Vagina (tissue), 2 donors: ENCODE data around the gene AGK. TPM values are rescaled to one million over a fixed set of nuclear protein-coding genes. Genes with fewer than 3 reads are reported as not detected.

Experiments used
- DNase-seq, 2 donors: peaks; one replicate each; pipeline ENCODE4 v3.0.0-alpha.2; 2017; ENCODE audit errors: extremely low spot score in 2 of 2
- H3K27ac ChIP-seq: fragments of 200-600 bp; sonication (generic); one replicate; pipeline ENCODE4 v1.5.1; 2019
- H3K27me3 ChIP-seq: fragments of 200-600 bp; sonication (generic); one replicate; pipeline ENCODE4 v1.5.1; 2019
- H3K36me3 ChIP-seq, 2 donors: fragments of 200-600 bp; sonication (generic); one replicate each; pipeline ENCODE4 v1.5.1; 2017 to 2019
- H3K4me1 ChIP-seq: fragments of 200-600 bp; sonication (generic); one replicate; pipeline ENCODE4 v1.5.1; 2019
- H3K4me3 ChIP-seq, 2 donors: fragments of 200-600 bp; sonication (generic); 1 replicate in 1 of 2; 2 replicates in 1 of 2; pipeline ENCODE4 v1.5.1; 2016 to 2019
- H3K9me3 ChIP-seq: fragments of 200-600 bp; sonication (generic); one replicate; pipeline ENCODE4 v1.5.1; 2019
- CTCF ChIP-seq, 3 experiments: fragments of 450-650 bp in 2 of 3; fragments of 200-600 bp in 1 of 3; sonication (generic) in 1 of 3; IDR thresholded peaks; one replicate each; pipeline ENCODE4 v1.5.1; 2017 to 2019; ENCODE audit warnings: antibody characterized with exemption in 3 of 3, mild to moderate bottlenecking in 2 of 3, moderate library complexity in 2 of 3
- POLR2A ChIP-seq, 2 donors: fragments of 450-650 bp; IDR thresholded peaks; one replicate each; pipeline ENCODE4 v1.6.1; 2017; ENCODE audit warnings: antibody characterized with exemption in 2 of 2, mild to moderate bottlenecking in 2 of 2, moderate library complexity in 2 of 2
- POLR2AphosphoS5 ChIP-seq, 2 donors: sonication (generic); formaldehyde crosslinking; IDR thresholded peaks; one replicate each; pipeline ENCODE4 v1.9.0; 2017; ENCODE audit warnings: antibody characterized with exemption in 2 of 2, mild to moderate bottlenecking in 2 of 2, low read depth in 1 of 2; ENCODE audit not compliant: insufficient read depth in 1 of 2
- intact Hi-C: fragments of 100-400 bp; cut with DNase I; formaldehyde crosslinking; loops from one replicate; pipeline ENCODE4 v1.15.1; 2023
- total RNA-seq: library from RNA; depleted of rRNA; stranded (reverse); fragments of >200 nt; gene quantifications from one replicate; pipeline ENCODE4 v1.2.3, GENCODE V29; 2016

Gene AGK
- total RNA-seq, 1 donor from 2014 or later = 21.1 TPM

DNA sequence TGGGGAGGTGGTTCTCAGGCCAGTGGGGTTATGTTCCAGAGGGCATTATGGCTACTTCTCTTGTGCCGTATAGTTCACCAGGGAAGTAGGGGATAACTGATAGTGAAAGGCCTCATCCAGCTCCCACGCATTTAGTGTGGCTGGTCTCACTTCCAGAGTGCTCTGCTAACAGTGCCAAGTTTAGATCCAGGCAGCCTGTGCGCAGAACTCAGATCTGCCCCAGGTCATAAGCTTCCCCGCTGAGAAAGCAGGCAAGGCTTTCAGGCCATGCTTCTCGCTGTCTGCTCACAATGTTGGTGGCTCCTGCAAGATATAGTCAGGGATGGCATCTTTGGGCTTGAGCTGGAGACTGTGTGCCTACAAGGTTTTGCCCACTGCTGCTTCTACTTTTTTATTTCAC lies 11.3 kb downstream of the AGK start:
- Histone ChIP-seq H3K36me3 (peaks cover 0 to 7% of the 10 kb centered on the region in 2 donors), H3K9me3 (no peaks in the 10 kb centered on the region), H3K27ac (no peak overlapping the region), H3K4me3 (no peak overlapping the region), H3K4me1 (no peaks in the 10 kb centered on the region), H3K27me3 (no peaks in the 10 kb centered on the region)
- TF ChIP-seq POLR2AphosphoS5 (IDR thresholded peaks at IDR 0.05; ENCODE audit: insufficient read depth in 1 of 2, low read depth in 1 of 2) (no peak), CTCF (IDR thresholded peaks at IDR 0.05) (no peak), POLR2A (IDR thresholded peaks at IDR 0.05) (no peak)
- intact Hi-C loops = no loop called here
- no peak for DNase-seq

- no peak for DNase-seq
- no peak overlapping the region for H3K27ac ChIP-seq
- no peak overlapping the region for H3K4me3 ChIP-seq
- H3K27me3 ChIP-seq = no peaks in the 10 kb centered on the region
- peaks cover 0 to 8% of the 10 kb centered on the region in 2 donors for H3K36me3 ChIP-seq
- H3K4me1 ChIP-seq = no peaks in the 10 kb centered on the region
- intact Hi-C loops = no loop called here
- H3K9me3 ChIP-seq = no peaks in the 10 kb centered on the region
- TF ChIP-seq POLR2AphosphoS5 (IDR thresholded peaks at IDR 0.05; ENCODE audit: insufficient read depth in 1 of 2, low read depth in 1 of 2) = no peak
- no peak for TF ChIP-seq POLR2A (IDR thresholded peaks at IDR 0.05)
- TF ChIP-seq CTCF (IDR thresholded peaks at IDR 0.05) = no peak
These were observed 11.8 kb downstream of the AGK start for GRCh38 chr7:141562972-141563371.

GRCh38 chr7:141563956-141564623 lies 12.9 kb downstream of the AGK start:
- peaks cover 0 to 14% of the 10 kb centered on the region in 2 donors for H3K36me3 ChIP-seq
- no peak for TF ChIP-seq POLR2AphosphoS5 (IDR thresholded peaks at IDR 0.05; ENCODE audit: insufficient read depth in 1 of 2, low read depth in 1 of 2)
- no peak for TF ChIP-seq POLR2A (IDR thresholded peaks at IDR 0.05)
- TF ChIP-seq CTCF (IDR thresholded peaks at IDR 0.05) = no peak

GRCh38 chr7:141567432-141567831 lies 16.2 kb downstream of the AGK start:
- TF ChIP-seq POLR2AphosphoS5 (IDR thresholded peaks at IDR 0.05; ENCODE audit: insufficient read depth in 1 of 2, low read depth in 1 of 2) (no peak), POLR2A (IDR thresholded peaks at IDR 0.05) (no peak), CTCF (IDR thresholded peaks at IDR 0.05) (no peak)

More at GRCh38 chr7:141563956-141564623, 12.9 kb downstream of the AGK start:
- no peaks in the 10 kb centered on the region for H3K27me3 ChIP-seq
- intact Hi-C loops = no loop called here
- no peaks in the 10 kb centered on the region for H3K4me1 ChIP-seq
- DNase-seq = no peak
- no peaks in the 10 kb centered on the region for H3K9me3 ChIP-seq
- no peak overlapping the region for H3K4me3 ChIP-seq
- no peak overlapping the region for H3K27ac ChIP-seq

DNA sequence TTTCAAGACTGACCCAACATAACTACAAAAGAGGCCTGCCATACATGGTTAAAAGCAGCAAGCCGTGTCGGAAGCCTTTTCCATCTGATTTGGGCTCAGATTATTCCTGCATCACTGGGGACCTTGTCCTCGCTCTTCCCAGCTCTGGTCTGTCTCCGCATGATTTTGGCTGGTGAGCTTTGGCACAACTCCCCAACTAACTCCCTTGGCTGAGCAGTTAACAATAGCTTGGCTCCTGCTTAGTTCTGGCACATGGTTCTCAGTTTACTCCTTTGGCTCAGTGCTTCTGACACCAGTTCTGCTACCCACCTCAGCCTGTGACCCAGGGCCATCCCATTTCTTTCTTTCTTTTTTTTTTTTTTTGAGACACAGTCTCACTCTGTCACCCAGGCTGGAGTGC lies 17.0 kb downstream of the AGK start:
- intact Hi-C loops = no loop called here
- H3K4me1 ChIP-seq = no peaks in the 10 kb centered on the region
- no peaks in the 10 kb centered on the region for H3K9me3 ChIP-seq
- TF ChIP-seq POLR2A (IDR thresholded peaks at IDR 0.05) = no peak
- TF ChIP-seq CTCF (IDR thresholded peaks at IDR 0.05) = no peak
- TF ChIP-seq POLR2AphosphoS5 (IDR thresholded peaks at IDR 0.05; ENCODE audit: insufficient read depth in 1 of 2, low read depth in 1 of 2) = no peak
- H3K36me3 ChIP-seq = peaks cover 0 to 19% of the 10 kb centered on the region in 2 donors
- H3K27me3 ChIP-seq = no peaks in the 10 kb centered on the region
- no peak overlapping the region for H3K27ac ChIP-seq
- no peak overlapping the region for H3K4me3 ChIP-seq
- DNase-seq = no peak

More at GRCh38 chr7:141567432-141567831, 16.2 kb downstream of the AGK start:
- Histone ChIP-seq H3K27ac (no peak overlapping the region), H3K4me3 (no peak overlapping the region), H3K9me3 (no peaks in the 10 kb centered on the region), H3K36me3 (peaks cover 0 to 19% of the 10 kb centered on the region in 2 donors), H3K27me3 (no peaks in the 10 kb centered on the region), H3K4me1 (no peaks in the 10 kb centered on the region)
- intact Hi-C loops = no loop called here
- no peak for DNase-seq
